Measurements from ENCODE around the gene OMP.

DNA sequence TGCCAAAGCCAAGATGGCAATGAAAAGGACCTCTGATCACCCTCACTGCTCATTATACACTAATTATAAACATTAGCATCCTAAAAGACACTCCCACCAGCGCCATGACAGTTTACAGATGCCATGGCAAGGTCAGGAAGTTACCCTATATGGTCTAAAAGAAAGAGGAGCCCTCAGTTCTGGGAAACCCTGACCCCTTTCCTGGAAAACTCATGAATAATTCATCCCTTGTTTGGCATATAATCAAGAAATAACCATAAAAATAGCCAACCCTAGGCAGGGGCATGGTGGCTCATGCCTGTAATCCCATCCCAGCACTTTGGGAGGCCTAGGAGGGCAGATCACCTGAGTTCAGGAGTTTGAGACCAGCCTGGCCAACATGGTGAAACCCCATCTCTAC, 48.6 kb upstream of the OMP start:
- TF ChIP-seq, protein P1, sequence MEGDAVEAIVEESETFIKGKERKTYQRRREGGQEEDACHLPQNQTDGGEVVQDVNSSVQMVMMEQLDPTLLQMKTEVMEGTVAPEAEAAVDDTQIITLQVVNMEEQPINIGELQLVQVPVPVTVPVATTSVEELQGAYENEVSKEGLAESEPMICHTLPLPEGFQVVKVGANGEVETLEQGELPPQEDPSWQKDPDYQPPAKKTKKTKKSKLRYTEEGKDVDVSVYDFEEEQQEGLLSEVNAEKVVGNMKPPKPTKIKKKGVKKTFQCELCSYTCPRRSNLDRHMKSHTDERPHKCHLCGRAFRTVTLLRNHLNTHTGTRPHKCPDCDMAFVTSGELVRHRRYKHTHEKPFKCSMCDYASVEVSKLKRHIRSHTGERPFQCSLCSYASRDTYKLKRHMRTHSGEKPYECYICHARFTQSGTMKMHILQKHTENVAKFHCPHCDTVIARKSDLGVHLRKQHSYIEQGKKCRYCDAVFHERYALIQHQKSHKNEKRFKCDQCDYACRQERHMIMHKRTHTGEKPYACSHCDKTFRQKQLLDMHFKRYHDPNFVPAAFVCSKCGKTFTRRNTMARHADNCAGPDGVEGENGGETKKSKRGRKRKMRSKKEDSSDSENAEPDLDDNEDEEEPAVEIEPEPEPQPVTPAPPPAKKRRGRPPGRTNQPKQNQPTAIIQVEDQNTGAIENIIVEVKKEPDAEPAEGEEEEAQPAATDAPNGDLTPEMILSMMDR (IDR thresholded peaks at IDR 0.05; ENCODE audit: insufficient read depth, low read depth, low read length), result no peak
- no peak for TF ChIP-seq EZH2 (IDR thresholded peaks at IDR 0.05; ENCODE audit: insufficient read depth, low read length)

All from astrocyte (in vitro differentiated cells and primary cell).